Inflammatory macrophage treated with lipopolysaccharide for 1 hour (primary cell): ENCODE results near the gene CD2BP2.
A peak's percentile ranks its signal among the peaks of the same experiment; 100 is the strongest.
"Not testable (repeated sequence)": the region's sequence is repeated elsewhere in the genome, so short reads cannot be mapped to it uniquely, and the experiment has no call there.

Experiments used
- DNase-seq, 2 donors: peaks; one replicate each; pipeline ENCODE4 v3.0.0-alpha.2; 2020 to 2022

The CD2BP2 gene

DNA sequence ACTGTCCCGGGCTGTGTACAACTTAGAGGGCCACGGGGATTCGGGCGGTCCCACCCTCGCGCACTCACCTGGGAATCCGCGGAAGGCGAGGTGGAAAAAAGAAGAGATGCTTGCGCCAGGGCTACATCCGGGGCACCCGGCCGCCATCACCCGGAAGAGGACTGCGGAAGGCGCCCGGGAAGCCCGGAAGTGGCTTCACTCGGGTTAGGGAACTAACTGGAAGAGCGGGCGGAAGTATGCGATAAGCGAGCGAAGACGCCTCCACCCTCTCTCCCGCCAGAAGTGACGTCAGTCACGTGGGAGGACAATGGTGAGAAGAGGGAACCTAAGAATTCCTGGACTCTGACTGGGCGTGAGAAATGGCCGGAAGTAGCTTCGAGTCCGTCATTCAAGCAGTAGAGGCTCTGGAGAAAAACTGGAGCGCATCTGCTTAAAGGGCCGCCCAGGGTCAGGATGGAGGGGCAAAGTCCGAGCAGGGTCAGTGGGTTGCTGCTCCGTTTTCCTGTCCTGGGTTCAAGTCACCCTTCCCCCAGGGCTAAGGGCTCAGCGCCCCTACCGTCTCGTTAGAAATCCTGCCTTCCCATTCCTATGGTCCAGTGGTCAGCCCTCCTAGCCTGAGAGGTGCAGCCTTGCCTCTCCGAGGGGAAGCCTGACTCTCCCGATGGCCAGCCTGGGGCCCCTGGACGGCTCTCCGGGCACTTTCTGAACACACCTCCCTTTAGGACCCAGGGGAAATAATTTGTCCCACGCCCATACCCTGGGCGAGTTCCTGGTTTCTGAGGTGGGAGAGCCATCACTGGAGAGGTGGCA is at the start of gene CD2BP2:
CD2BP2 (minus strand) TSS at position 165 of the 810 bp plus-strand sequence. CDS start 627 bp downstream, outside the sequence.
- peak; percentile 100 for DNase-seq

- no peak for DNase-seq
Measured at GRCh38 chr16:30401768-30402425, 46.8 kb upstream of the CD2BP2 start.

GRCh38 chr16:30399435-30400186 is 44.5 kb upstream of the CD2BP2 start:
- no peak for DNase-seq

DNA sequence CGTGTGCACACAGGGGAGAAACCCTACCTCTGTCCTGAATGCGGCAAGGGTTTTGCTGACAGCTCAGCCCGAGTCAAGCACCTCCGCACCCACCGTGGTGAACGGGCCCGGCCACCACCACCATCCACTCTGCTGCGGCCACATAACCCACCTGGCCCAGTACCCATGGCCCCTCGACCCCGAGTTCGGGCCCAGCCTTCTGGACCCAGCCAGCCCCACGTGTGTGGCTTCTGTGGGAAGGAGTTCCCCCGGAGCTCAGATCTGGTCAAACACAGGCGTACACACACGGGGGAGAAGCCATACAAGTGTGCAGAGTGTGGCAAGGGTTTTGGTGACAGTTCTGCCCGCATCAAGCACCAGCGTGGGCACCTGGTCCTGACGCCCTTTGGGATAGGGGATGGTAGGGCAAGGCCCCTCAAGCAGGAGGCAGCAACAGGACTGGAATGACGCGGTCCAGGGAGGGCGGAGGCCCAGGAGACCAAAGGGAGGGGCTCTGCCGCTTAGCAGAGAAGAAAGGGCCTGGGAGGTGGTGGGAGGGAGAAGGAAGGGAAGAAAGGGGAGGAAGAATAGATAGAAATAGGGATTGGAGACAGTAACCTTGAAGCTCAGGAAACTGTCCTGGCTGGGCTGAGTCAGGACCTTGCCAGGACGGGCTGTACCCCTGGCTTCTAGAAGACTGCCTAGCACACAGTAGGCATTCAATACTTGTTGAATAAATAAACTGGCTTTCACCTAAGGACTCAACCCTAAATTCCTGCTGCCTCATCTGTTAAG is 43.7 kb upstream of the CD2BP2 start:
- DNase-seq, result no peak

DNA sequence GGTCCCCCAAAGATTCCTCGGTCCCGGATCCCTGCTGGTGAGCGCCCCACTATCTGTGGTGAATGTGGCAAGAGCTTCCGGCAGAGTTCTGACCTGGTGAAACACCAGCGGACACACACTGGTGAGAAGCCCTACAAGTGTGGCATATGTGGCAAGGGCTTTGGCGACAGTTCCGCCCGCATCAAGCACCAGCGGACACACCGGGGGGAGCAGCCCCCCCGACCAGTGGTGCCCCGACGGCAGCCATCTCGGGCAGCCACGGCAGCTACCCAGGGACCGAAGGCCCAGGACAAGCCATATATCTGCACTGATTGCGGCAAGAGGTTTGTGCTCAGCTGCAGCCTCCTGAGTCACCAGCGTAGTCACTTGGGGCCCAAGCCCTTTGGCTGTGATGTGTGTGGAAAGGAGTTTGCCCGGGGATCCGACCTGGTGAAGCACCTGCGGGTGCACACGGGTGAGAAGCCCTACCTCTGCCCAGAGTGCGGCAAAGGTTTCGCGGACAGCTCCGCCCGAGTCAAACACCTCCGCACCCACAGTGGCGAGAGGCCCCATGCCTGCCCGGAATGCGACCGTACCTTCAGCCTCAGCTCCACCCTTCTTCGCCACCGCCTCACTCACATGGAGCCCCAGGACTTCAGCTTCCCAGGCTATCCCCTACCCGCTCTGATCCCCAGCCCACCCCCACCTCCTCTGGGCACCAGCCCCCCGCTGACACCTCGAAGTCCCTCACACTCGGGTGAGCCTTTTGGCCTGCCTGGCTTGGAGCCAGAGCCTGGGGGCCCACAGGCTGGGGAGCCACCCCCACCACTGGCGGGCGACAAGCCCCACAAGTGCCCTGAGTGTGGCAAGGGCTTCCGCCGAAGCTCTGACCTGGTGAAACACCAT is 42.9 kb upstream of the CD2BP2 start:
- DNase-seq, result no peak

- DNase-seq, result no peak
Measured at GRCh38 chr16:30397056-30397455, 41.9 kb upstream of the CD2BP2 start.

- not testable (repeated sequence) for DNase-seq
Measured at GRCh38 chr16:30396627-30397026, 41.5 kb upstream of the CD2BP2 start.

DNA sequence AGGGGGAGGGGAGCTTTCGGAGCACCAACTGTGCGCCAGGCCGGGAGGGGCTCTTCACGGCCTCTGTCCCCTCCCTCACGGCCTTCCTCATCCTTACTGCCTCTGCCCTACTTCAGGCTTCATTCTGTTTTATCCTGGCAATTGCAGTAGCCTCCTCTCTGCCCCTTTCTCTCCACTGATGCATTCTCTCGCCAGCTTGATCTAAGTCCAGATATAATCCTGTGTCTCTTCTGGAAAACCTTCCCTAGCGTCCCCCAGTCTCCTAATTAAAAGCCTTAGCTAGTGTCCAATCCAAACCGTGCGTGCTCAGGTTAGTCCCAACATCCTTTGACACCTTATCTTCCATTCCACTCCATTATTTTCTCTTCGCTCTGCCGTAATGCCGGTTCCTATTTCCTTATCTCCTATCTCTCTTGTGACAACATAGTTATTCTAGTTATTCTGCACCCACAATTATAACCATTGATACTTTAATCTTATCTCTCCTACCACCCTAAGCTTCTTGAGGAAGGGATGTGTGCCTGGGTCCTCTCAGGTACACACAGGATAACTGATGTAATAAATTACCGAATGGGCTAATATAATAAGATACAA is 41.0 kb upstream of the CD2BP2 start:
- DNase-seq, result no peak

DNA sequence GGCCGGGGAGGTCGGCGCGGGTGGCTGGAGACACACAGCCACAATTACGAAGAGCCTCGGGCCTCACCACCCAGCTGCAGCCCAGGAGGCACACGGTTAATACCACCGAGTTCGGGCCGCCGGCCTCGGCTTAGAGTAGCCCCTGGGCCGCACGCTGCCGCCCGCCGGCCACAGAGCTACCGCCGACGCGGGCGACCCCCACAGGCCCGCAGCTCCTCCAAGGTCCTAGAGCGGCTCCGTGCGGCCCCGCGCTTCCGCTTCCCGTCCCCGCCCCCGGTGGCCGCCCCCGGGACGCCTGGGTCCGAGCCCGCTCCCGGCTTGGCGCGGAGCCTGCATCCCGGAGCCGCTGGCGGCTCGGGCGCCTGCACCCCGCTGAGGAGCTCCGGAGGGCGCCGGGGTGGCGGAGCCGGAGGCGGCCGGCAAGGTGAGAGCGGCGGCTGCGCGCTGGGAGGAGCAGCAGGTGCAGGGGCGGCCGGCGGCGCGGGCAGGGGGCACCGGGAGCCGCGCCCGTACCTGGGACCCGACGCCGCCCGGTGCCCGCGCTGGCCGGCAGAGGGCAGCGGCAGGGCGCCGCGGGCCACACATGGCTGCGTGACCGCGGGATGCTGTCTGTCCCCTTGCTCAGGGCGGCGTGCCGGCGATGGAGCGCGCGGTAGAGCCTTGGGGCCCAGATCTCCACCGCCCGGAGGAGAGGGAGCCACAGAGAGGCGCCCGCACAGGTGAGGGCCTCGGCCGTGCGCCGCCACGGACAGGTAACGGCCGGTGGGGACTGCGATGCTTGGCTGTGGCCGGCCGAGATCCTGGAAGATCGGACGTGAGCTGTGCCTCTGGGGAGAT is 40.3 kb upstream of the CD2BP2 start, which contains the start of gene ZNF48:
ZNF48 (plus strand) TSS at position 266 of the 837 bp plus-strand sequence; CDS start at position 641, 375 bp downstream.
- peak in 1 of 2 donors; percentile 48 for DNase-seq

DNA sequence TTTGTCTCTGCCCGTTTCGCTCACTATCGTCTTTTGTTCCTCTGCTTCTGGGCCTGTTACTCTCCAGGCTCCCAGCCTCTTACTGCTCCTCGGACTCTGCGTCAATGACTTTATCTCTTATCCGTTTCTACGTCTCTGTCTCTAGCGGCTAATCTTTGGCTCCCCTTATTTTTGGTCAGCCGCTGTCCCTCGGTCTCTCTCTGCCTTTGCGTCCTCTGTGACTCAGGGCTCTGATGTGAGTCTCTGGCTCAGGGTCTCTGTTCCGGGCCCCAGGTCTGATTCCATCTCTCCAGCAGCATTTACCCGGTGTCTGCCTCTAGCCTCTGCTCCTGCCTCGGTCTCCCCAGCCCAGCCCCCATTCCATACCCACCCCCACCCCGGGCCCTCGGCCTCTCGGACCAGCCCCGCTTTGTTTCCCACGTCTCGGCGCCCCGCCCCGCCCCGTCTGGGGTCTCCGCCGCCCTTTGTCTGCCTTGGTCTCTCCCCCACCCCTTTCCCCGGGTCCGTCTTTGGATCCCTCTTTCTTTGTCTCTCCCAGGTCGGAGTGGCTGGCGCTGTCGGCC is 39.6 kb upstream of the CD2BP2 start:
- DNase-seq, result no peak

DNA sequence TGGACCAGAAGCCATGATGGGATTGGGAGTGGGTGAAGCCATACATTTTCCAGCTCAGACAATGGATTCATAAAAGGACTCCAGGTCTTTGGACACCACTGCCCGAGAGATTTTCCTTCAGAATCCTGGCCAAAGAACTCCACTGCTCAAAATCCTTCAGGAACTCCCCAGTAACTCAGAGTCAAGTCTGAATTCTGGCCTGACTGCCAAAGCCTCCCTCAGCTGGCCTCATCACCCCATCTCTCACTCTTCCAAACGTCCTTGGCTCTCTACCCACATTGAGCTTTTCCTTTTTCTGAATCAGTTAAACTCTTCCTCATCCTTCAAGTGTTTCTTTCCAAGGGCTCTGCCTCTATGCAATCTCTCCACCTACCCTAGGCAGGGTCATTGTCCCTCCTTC is 28.4 kb upstream of the CD2BP2 start:
- DNase-seq, result no peak

DNA sequence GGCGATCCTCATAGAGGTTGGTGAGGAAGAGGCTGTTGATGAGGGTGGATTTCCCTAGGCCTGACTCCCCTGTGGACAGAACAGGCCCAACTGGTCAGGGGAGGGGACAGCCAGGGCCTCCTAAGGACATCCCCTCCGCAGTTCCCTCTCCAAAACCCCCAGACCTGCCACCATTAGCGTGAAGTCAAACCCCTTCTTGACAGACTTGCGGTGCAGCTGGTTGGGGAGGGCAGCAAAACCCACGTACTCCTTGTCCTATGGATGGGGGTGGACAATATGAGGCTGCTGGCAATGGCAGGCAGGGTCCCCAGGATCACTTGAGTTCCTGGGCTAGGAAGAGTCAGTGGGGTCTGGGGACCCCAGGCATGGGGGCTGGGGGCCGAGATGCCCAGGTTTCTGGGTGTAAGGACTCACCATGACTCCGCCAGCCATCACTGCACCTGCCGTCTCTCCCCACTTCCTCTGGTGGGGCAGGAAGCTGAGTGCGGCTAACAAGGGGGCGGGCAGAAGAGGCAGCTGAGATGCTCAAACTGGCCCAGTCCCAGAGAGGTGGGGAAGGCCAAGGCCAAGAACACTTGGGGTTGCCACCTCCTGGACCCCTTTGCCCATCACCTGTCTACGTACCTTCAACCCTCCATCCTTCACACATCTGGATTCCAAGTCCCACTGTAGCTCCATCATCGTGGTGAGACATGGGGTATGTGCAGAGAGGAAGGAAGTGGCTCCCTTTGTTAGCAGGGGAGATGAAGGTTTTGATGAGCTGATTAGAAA is 27.2 kb upstream of the CD2BP2 start, which contains the start of gene SEPTIN1:
SEPTIN1 (minus strand) TSS at position 451 of the 771 bp plus-strand sequence; CDS start at position 432, 19 bp downstream.
- no peak for DNase-seq

DNA sequence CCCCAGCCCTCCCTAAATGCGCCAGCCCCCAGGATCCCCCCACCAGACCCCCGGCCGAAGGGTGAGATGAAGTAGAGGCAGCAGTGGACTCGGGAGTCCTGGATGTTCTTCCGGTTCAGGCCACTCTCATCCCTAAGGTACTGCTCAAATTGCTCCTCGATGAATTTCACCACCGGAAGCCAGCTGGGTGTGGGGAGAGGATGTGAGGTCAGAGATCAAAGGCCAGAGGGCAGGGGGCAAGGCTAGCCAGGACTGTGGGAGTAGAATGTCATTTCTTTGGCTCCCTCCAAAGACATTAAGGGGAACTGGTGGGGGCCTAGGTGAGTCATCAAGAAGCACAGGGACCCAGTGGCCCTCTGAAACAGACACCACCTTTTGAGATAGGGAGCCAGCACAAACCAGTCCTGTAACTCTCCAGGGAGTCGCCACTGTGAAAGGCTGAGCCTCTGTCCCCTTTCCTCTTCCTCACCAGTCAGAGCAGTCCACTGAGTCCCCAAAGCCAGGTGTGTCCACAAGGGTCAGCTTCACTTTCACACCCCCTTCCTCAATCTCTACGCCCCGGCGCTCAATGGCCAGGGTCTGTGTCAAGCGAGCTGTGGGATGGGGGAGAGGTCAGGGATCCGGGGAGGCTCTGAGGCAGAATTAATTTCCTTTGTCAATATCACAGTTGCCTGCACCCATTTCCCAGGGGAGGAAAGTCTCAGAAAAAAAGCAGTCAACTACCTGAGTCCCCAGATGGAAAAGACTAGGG is 26.4 kb upstream of the CD2BP2 start:
- no peak for DNase-seq

- no peak for DNase-seq
Measured at GRCh38 chr16:30380803-30381208, 25.7 kb upstream of the CD2BP2 start.

- no peak for DNase-seq
Measured at GRCh38 chr16:30380072-30380802, 25.1 kb upstream of the CD2BP2 start.

GRCh38 chr16:30379158-30379783 is 24.2 kb upstream of the CD2BP2 start:
- DNase-seq, result no peak
